GM18867 (cell line): ENCODE results near the gene CEACAM16.

Experiments
- ATAC-seq: cut with Tn5 transposase; IDR thresholded peaks from one replicate; pipeline ENCODE4 v1.9.1; 2021; ENCODE audit warnings: mild to moderate bottlenecking, moderate library complexity; ENCODE audit not compliant: unreplicated experiment

CEACAM16 gene

DNA sequence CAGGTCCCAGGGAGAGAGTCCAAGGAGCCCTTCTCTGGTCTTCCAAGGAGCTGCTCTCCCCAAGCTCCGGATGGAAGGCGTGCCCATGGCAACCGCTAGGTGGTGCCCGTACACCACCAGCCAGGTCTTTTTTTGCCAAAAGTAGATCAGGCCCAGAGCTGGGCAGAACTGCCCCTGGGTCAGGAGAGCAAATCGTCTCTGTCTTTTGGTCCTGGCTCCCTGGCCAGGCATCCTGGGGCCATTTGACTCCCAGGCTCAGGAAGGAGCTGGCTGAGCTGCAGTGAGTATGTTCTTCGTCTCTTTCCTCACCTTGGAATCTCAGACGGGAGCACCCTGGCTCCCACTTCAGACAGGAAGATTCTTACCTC, 25.0 kb downstream of the CEACAM16 start:
- ATAC-seq = peak; percentile 62

DNA sequence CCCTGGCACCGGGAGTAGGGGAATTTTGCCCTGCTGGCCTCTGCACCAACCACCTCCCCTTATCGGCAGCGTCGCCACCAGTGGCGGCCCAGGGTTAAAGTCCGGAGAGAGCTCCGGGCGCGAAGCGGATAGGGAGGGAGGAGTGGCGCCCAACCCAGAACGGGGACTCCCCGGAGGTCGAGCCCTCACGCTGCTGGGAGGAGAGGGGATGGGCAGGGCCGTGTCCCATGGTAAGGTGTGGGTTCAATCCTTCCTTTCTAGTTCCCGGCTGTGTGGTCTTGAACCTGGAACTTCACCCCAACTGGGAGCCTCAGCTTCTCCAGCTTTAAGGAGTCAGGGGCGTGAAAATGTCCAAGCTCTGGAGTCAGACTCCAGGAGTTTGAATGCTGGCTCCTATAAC, 26.3 kb downstream of the CEACAM16 start:
- ATAC-seq = no peak

DNA sequence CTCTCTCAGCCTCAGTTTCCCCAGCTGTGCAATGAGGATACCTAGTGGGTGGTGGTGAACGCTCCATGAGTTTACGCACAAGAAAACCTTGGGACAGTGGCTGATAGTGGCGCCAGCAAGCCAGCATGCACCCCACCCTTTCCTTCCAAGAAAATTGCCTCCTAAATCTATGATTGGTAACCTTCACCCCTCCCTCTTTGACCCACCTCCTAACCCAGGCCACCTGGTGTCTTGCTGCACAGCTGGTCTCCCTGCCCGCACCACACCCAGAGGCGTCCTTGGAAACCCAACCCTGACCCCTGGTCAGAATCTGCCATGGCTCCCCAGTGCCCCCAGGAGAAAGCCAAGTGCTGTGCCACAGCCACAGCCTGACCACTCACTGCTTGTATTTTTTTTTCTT, 26.7 kb downstream of the CEACAM16 start:
- ATAC-seq = no peak

DNA sequence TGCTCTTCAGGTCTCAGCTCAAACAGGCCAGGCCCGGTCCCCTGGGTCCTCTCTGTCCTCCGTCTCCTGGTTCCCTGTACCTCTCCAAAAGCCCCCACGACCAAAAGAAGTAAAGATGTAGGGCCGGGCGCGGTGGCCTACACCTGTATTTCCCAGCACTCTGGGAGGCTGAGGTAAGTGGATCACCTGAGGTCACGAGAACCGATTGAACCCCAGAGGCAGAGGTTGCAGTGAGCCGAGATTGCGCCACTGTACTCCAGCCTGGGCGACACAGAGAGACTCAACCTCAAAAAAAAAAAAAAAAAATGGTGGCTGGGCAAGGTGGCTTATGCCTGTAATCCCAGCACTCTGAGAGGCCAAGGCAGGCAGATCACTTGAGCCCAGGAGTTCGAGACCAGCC, 27.5 kb downstream of the CEACAM16 start:
- ATAC-seq = no peak

DNA sequence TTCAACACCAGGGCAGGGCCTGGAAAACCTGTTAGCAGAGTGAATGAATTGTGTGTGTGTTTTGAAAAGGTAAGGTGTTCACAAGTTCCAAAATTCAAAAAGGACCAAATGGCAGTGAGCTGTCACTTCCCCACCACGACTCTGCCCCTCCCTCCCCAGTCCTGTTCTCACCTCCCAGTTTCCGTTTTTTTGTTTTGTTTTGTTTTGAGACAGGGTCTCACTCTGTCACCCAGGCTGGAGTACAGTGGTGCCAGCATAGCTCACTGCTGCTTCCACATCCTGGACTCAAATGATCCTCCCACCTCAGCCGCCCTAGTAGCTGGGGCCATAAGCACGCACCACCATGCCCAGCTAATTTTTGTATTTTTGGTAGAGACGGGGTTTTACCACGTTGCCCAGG, 29.2 kb downstream of the CEACAM16 start:
- ATAC-seq = no peak

DNA sequence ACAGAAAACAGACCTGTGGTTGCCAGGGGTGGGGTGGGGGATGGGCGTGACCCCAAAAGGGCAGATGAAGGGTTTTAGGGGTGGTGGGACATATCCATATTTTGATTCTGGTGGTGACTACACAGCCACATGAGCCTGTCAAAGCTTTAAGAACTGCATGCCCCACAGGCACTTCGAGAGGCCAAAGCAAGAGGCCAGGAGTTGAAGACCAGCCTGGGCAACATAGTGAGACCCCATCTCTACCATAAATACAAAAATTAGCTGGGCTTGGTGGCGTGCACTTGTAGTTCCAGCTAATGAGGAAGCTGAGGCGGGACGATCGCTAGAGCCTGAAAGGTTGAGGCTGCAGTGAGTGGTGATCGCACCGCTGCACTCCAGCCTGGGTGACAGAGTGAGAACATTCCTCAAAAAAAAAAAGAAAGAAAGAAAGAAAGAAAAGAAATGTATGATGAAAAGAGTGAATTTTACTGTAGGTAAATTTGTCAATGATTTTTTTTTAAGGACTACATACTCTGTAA, 30.6 kb downstream of the CEACAM16 start:
- ATAC-seq = no peak

DNA sequence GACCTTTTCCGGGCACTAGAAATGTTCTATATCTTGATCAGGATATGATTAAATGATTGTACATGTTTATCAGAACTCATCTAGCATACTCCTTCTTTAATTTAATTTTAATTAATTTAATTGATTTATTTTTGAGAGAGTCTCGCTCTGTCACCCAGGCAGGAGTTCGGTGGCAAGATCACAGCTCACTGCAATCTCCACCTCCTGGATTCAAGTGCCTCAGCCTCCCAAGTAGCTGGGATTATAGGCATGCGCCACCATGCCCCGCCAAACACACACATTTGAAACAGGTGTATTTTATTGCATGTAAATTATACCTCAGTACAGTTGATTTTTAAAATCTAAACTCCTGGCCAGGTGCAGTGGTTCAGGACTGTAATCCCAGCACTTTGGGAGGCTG, 32.1 kb downstream of the CEACAM16 start:
- no peak for ATAC-seq

DNA sequence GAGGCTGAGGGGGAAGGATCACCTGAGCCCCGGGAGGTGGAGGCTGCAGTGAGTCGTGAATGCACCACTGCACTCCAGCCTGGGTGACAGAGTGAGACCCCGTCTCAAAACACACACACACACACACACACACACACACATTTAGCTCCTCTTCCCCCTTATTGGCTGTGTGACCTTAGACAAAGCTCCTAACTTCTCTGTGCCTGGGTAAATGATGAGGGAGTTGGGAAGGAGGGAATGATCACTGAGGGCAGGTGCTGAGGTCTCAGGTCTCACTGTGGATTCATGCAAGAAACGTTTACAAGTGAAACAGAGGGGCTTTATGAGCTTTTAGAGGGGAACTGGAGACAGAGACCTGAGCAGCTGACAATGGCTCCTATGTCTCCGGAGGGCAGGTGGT, 32.7 kb downstream of the CEACAM16 start:
- ATAC-seq = no peak

DNA sequence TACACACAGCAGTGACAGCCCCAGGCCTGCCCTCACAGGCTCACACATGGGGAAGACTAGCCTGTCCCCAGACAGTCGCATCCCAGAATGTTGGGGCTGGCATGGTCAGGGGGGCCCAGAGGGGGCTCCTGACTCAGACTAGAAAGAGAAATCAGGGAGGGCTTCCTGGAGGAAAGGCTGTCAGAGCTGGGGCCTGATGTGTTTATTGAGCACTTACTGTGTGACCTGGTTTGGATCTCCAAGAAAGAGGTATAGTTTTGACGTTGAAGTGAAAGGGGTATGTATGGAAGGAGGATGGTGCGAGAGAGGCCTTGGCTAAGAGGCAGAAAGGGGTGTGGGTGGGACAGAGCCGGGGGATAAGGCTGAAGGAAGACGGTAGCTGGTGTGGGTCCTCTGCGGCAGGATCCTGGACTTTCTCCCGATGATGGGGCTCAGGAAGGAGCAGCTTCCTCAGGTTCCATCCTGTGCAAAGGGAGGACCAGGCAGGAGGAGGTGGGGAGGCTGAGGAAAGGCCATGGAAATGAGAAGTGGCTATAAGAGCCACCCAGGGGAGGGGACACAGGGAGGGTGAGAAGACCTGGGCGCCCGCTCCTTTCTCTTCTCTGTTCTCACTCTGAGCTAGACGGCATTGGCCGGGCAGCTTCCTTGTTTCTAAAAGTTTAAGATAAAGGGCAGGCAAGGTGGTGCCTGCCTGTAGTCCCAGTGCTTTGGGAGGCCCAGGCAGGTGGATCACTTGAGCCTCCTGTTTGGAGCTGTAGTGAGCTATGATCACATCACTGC, 33.5 kb downstream of the CEACAM16 start:
- no peak for ATAC-seq

DNA sequence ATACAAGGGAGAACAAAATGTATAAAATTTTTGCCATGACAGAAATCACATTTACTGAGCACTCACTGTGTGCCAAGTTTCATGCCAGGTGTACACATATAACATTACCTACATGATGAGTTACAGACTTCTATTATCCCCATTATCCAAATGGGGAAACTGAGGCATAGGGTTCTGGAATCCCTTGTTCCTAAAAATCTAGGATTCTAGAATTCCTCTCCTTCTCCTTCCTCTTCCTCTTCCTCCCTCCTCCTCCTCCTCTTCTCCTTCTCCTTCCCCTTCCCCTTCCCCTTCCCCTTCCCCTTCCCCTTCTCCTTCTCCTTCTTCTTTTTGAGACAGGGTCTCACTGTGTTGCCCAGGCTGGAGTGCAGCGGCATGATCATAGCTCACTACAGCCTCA, 35.4 kb downstream of the CEACAM16 start:
- ATAC-seq = no peak

DNA sequence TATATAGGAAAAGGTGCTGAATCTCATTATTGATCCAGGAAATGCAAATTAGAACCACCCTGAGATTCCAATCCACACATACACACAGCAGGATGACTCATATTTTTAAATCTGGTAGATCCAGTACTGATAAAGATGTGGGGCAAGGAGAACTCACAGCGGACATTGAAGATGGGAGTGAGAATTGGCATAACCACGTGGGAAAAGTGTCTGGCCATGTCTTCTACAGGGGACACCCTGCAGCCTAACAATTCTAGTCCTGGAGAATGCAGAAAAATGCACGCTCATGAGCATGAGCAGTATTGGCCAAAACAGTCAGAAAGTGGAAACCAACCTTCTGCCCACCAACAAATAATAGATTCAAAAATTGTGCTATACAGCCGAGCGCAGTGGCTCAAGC, 36.1 kb downstream of the CEACAM16 start:
- ATAC-seq = no peak

DNA sequence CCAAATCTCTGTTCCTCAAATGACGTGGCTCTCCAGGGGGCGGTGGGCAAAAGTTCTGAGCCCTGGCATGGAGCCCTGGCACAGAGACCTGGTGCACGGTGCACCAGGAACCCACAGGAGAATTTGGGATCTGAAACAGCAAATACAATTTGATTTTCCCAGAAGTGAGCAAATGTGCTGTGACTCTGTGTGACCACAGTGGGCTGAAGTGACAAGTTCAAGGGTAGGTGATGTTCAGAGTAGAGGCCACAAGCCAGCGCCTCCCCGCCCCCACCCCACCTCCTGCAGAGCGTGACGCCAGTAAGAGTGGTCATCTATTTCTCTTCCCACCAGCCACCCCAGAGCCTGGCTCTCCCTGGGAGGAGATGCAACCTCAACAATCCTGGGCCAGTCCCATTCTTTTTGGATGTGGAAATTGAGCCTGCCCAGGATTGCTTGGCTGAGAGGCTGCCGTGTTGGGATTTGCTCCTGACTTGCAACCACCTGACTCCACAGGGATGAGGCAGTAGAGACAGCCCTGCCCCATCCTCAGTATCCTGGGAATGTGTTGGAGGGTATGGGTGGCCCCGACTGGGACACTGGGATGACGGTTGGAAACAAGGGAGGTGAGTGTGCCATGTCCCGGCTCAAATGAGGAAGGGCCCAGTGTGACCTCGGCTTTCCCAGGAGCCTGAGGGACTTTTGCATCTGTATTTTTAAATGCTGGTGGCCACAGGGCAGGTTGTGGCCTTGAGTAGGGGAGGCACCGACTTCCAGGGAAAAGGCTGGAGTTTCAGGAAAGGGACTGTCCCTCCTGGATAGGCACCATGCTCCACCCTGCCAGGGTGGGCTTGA, 38.5 kb downstream of the CEACAM16 start:
- no peak for ATAC-seq

DNA sequence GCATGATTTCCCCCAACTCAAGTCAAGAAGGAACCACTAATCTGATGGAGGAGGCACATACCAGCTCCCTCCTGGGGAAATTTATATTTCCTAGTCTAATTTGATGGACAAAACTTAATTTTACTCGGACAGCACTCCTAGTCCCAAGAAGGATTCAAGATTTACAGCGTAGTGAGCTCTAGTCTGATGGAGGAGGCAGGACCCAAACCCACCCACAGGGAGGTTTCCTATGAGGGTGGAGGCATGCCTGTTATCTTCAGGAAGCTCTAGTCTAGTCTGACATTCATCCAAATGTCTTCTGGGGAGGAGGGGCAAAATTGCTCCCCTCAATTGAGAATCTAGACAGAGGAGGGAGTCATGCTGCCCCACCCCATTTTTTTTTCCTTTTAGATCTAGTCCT, 39.2 kb downstream of the CEACAM16 start:
- ATAC-seq = no peak

DNA sequence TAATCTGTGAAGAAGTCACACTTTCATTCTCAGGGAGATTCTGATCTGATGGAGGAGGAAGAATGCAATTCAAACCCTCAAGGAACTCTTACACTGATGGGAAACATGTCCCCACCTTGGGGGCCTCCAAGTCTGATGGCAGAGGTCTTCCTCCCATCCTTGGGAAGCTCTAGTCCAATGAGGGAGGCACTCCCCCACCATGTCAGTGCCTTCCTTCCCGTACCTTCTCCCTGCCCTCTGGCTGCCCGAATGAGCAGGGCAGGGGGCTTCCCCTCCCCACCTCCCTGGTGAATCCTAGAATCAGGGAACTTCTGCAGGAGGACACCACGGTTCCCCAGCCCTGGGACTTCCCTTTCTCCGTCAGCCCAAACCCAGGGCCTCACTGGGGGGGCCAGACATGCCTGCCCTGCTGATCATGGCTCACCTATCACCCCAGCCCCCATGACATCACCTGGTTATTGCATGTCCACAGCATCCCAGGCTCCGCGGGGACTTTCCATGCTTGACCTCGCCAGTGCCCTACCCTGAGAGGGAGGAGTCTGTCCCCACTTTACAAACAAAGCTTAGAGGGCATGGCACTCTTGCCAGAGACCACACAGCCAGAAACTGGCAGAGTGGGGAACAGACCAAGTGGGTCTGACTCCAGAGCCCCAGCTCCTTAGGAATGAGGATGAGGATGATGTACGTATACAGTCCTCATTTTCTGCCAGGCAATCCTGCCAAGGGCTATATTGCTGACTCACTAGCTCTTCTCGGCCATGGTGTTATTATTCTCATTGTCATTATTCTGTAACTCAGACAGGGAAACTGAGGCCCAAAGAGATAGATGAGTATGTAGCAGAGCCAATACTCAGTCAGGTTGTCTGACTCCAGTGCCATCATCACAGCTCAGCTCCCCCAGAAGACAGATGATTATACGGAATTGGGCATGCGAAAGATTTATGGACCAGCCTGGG, 39.9 kb downstream of the CEACAM16 start:
- no peak for ATAC-seq

DNA sequence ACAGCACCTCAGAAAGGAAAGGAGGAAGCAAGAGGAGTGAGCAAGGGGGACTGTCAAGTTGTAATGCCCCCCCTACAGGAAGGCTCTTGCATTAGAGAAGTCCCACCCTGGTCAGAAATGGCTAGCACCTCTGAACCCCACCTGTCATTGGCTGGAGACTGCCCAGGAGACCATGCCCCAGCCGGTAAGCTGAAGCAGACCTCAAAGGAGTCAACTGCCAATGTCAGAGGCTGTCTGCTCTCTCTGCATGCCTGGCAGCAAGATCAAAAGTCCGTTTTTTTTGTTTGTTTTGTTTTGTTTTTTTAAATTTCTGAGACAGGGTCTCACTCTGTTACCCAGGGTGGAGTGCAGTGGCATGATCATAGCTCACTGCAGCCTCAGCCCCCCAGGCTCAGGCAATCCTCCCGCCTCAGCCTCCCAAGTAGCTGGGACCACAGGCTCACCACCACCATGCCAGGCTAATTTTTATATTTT, 41.4 kb downstream of the CEACAM16 start:
- ATAC-seq = no peak

DNA sequence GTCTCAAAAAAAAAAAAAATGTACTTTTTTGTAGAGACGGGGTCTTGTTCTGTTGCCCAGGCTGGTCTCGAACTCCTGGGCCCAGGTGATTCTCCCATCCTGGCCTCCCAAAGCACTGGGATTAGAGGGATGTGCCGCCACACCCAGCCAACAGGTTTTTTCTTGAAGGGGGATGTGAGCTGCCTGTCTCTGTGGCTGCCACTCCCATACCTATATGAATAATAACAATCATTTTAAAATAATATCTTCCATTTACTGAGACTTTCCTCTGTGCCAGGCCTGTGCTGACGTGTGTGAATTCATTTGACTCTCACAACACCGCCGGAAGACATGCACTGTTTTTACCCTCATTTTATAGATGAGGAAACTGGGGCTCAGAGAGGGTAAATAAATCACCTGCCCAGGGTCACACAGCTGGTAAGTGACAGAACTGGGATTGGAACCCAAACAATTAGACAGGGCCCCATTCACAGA, 42.3 kb downstream of the CEACAM16 start:
- no peak for ATAC-seq

DNA sequence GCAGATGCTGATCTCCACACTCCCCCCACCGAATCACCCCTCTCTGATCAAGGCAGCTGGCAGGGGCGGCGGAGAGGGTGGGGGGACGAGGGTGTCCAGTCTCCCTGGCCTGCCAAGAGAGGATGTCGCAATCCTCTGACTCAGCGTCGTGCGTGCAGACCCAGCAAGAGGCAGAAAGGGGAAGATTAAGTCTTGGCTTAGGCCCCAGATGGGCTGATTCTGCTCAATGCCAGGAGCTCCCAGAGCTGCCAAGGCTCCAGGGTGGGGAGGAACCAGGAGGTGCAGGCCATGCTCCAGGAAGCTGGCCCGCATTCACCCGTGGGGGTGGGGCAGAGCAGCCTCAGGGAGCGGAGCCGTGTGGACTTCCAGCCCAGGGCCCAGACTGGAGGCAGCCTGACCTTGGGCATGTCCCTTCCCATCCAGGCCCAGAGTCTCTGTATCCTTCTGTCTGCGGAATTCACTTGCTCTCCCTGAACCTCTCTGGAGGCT, 42.9 kb downstream of the CEACAM16 start:
- no peak for ATAC-seq

DNA sequence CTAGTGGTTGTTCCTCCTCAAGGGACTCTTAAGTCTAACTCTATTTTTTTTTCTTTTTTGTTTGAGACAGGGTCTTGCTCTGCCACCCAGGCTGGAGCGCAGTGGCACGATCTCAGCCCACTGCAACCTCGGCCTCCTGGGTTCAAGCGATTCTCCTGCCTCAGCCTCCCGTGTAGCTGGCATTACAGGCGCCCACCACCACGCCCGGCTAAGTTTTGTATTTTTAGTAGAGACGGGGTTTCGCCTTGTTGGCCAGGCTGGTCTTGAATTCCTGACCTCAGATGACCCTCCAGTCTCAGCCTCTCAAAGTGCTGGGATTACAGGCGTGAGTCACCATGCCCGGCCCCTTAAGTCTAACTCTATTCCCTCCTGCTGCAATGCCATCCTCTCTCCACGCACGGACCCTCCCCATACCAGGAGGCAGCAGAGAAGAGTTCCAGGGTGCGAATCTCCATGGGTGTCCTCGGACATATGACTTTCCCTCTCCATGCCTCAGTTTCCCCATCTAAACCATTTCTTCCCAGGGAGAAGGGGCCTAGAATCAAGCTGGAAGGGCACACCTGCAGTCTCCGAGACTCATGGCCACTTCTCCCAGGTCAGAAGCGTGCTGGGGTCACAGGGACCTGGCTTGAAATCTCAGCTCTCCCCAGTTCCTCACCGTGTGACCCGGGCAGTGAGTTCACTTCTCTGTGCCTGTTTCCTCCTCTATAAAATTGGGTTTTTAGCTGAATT, 43.5 kb downstream of the CEACAM16 start:
- no peak for ATAC-seq

DNA sequence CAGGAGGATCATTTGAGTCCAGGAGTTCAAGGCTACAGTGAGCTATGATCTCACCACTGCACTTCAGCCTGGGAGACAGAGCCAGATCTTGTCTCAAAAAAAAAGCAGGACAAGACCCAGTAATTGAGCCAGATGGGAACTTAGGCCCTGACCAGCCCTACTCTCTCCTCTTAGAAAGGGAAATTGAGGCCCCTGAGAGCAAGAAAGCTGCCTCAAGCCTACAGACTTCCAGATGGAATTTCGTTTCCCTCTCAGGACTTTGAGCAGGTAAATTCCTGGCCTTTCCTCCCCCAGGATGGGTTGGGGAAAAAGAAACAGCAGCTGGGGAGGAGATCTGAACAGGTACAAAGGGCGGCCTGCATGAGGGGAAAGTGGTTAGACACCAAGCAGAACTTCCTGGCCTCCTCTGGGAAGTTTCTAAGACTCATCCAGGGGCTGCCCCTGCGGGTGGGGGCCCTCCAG, 46.0 kb downstream of the CEACAM16 start:
- no peak for ATAC-seq

DNA sequence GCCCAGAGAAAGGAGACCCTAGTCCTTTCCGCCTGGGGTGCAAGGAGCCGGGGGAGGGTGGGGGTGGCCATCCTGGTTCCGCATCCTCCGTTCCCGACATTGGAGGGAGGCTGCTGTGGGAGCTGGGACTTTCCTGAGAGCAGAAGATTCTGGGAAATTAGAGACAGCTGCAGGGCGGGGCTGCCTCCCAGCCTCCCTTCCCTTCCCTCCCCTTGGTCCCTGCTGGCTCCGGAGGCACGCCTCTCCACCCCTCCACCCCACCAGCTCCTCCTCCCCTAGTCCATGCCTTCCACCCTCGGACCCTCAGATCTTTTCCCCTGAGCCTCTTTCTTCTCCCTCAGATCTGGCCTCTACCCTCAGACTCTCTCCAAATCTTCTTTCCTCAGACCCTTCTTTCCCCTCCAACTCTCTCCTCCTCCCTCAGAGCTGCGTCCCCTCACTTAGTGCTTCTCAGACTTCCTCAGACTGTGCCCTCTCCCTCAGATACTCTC, 46.4 kb downstream of the CEACAM16 start:
- ATAC-seq = no peak
